ENCODE measurements around the gene RFX4. TPM values are rescaled to one million over a fixed set of nuclear protein-coding genes. Genes with fewer than 3 reads are reported as not detected.

RFX4 gene
- total and polyA plus RNA-seq, 9 of the 15 experiments (the other 6 are each of a cell fraction or from before 2014, with no cell fraction given) = not detected

GRCh38 chr12:106743270-106743988 is 160.6 kb downstream of the RFX4 start (continued):
- TF ChIP-seq MGA (IDR thresholded peaks at IDR 0.05) = no peak
- TF ChIP-seq SRF (CRISPR knock-in tag; IDR thresholded peaks at IDR 0.05) = no peak
- no peak for TF ChIP-seq CTCF (IDR thresholded peaks at IDR 0.05 in 2 of 3, conservative IDR thresholded peaks at IDR 0.05 in 1 of 3; ENCODE audit: insufficient read depth in 2 of 3, low read depth in 1 of 3, low read length in 3 of 3)
